HCT116 (cell line): ENCODE data around the gene XKRX. TPM values are rescaled to one million over a fixed set of nuclear protein-coding genes. Genes with fewer than 3 reads are reported as not detected.

Experiments used
- ATAC-seq: fragments of 200-7000 bp; cut with Tn5 transposase; 2 replicates; pipeline ENCODE4 v1.9.1; 2020; ENCODE audit warnings: mild to moderate bottlenecking, moderate library complexity
- BruUV-seq: library from RNA; stranded (reverse); fragments of 400-500 nt; replicated peaks from 2 replicates; lab custom pipeline; 2021; lab: Mats Ljungman, UMichigan
- CTCF ChIA-PET: fragments of 300-600 bp; sonication (Branson Sonifier 250); formaldehyde crosslinking; loops from one replicate; lab custom pipeline; 2021; ENCODE audit warnings: antibody characterized with exemption; lab: Charles Lee
- POLR2A ChIA-PET: fragments of 300-600, 350-600 bp; sonication (Branson Sonifier 250); formaldehyde crosslinking; loops from one replicate; lab custom pipeline; 2021; ENCODE audit warnings: antibody characterized with exemption; lab: Charles Lee
- RAD21 ChIA-PET, 2 experiments: fragments of 300-600 bp; sonication (Branson Sonifier 250); formaldehyde crosslinking; loops; one replicate each; lab custom pipeline; 2023; ENCODE audit warnings: low total read pairs in 2 of 2; ENCODE audit not compliant: uncharacterized antibody in 2 of 2, unreplicated experiment in 2 of 2, low non-redundant PET in 1 of 2; lab: Charles Lee
- DNase-seq: peaks from one replicate; pipeline ENCODE4 v3.0.0-alpha.2; 2010; ENCODE audit warnings: low read depth, low spot score
- H2AFZ ChIP-seq: fragments of 200-600 bp; shearing (Covaris generic), sonication (generic); 2 replicates; pipeline ENCODE4 v1.6.1; 2017; ENCODE audit warnings: low read depth, mixed run types, mixed read lengths, antibody characterized with exemption, low read length; ENCODE audit not compliant: poor library complexity, severe bottlenecking
- H3K27ac ChIP-seq: 2 replicates; pipeline ENCODE4 v1.5.1; 2012; ENCODE audit warnings: low read depth, low read length
- H3K27me3 ChIP-seq: fragments of 200-600 bp; sonication (generic); 2 replicates; pipeline ENCODE4 v1.6.1; 2016; ENCODE audit warnings: mixed run types, low read length, mixed read lengths; ENCODE audit not compliant: insufficient read depth
- H3K36me3 ChIP-seq, 2 experiments: fragments of 200-500 bp in 1 of 2; fragments of 200-600 bp in 1 of 2; sonication (Bioruptor generic) in 1 of 2; sonication (generic) in 1 of 2; 2 replicates each; pipeline versions ENCODE4 v1.5.1 to v1.6.1; 2014 to 2016; ENCODE audit warnings: low read length in 2 of 2, inconsistent platforms in 1 of 2, mixed read lengths in 1 of 2, mixed run types in 1 of 2; ENCODE audit not compliant: insufficient read depth in 2 of 2, control insufficient read depth in 1 of 2
- H3K4me1 ChIP-seq, 2 experiments: fragments of 200-600 bp in 1 of 2; sonication (generic) in 1 of 2; 2 replicates each; pipeline versions ENCODE4 v1.5.1 to v1.6.1; 2012 to 2017; ENCODE audit warnings: low read length in 2 of 2, inconsistent platforms in 1 of 2, mild to moderate bottlenecking in 1 of 2, mixed read lengths in 1 of 2, mixed run types in 1 of 2, moderate library complexity in 1 of 2; ENCODE audit not compliant: insufficient read depth in 2 of 2, control insufficient read depth in 1 of 2
- H3K4me2 ChIP-seq: fragments of 200-600 bp; sonication (generic); 2 replicates; pipeline ENCODE4 v1.6.1; 2017; ENCODE audit warnings: mixed run types, low read length, mixed read lengths
- H3K4me3 ChIP-seq, 2 experiments: fragments of 200-600 bp in 1 of 2; sonication (generic) in 1 of 2; replicated peaks in 1 of 2; 2 replicates each; pipeline ENCODE4 v1.5.1; 2011 to 2016; ENCODE audit warnings: low read length in 2 of 2, control low read depth in 1 of 2, low read depth in 1 of 2, mild to moderate bottlenecking in 1 of 2, mixed read lengths in 1 of 2, mixed run types in 1 of 2
- H3K79me2 ChIP-seq: fragments of 200-600 bp; sonication (generic); 2 replicates; pipeline ENCODE4 v1.6.1; 2017; ENCODE audit warnings: mild to moderate bottlenecking, mixed run types, low read length, moderate library complexity, mixed read lengths; ENCODE audit not compliant: insufficient read depth
- H3K9ac ChIP-seq: fragments of 200-600 bp; sonication (generic); 2 replicates; pipeline ENCODE4 v1.6.1; 2016; ENCODE audit warnings: low read length, mixed read lengths
- H3K9me2 ChIP-seq: fragments of 200-600 bp; sonication (generic), shearing (Covaris generic); 2 replicates; pipeline ENCODE4 v1.6.1; 2017; ENCODE audit warnings: mixed run types, mild to moderate bottlenecking, moderate library complexity; ENCODE audit not compliant: insufficient read depth
- H3K9me3 ChIP-seq, 2 experiments: fragments of 200-500 bp in 1 of 2; fragments of 200-600 bp in 1 of 2; sonication (Bioruptor generic) in 1 of 2; sonication (generic) in 1 of 2; 2 replicates each; pipeline ENCODE4 v1.6.1; 2014 to 2017; ENCODE audit warnings: low read length in 2 of 2, mixed read lengths in 2 of 2, inconsistent platforms in 1 of 2, low read depth in 1 of 2, mild to moderate bottlenecking in 1 of 2, mixed run types in 1 of 2, moderate library complexity in 1 of 2; ENCODE audit not compliant: control insufficient read depth in 1 of 2, insufficient read depth in 1 of 2
- H4K20me1 ChIP-seq: fragments of 200-600 bp; sonication (generic), shearing (Covaris generic); 2 replicates; pipeline ENCODE4 v1.6.1; 2017; ENCODE audit warnings: mixed run types, mild to moderate bottlenecking, moderate library complexity; ENCODE audit not compliant: insufficient read depth
- CBX3 ChIP-seq: IDR thresholded peaks from 2 replicates; pipeline ENCODE4 v1.6.1; 2012; ENCODE audit warnings: low read depth
- CTCF ChIP-seq, 3 experiments: fragments of 200-600 bp in 1 of 3; sonication (generic) in 1 of 3; IDR thresholded peaks in 2 of 3; conservative IDR thresholded peaks in 1 of 3; 2 replicates each; pipeline ENCODE4 v1.5.1; 2012 to 2017; ENCODE audit warnings: low read depth in 2 of 3, low read length in 2 of 3, antibody characterized with exemption in 1 of 3, borderline replicate concordance in 1 of 3, control low read depth in 1 of 3, mild to moderate bottlenecking in 1 of 3, mixed read lengths in 1 of 3, mixed run types in 1 of 3, moderate library complexity in 1 of 3; ENCODE audit not compliant: insufficient read depth in 1 of 3
- EGR1 ChIP-seq: IDR thresholded peaks from 2 replicates; pipeline ENCODE4 v1.6.1; 2012; ENCODE audit warnings: low read depth
- POLR2A ChIP-seq: IDR thresholded peaks from 2 replicates; pipeline ENCODE4 v1.7.0; 2011; ENCODE audit warnings: borderline replicate concordance; ENCODE audit not compliant: insufficient read depth, insufficient read length; ENCODE audit errors: extremely low read depth
- SIN3A ChIP-seq: IDR thresholded peaks from 2 replicates; pipeline ENCODE4 v1.6.1; 2012; ENCODE audit warnings: low read depth
- TCF7L2 ChIP-seq: IDR thresholded peaks from 2 replicates; pipeline ENCODE4 v1.7.0; 2011; ENCODE audit warnings: borderline replicate concordance, inconsistent platforms; ENCODE audit not compliant: insufficient read depth, insufficient read length; ENCODE audit errors: extremely low read depth
- YY1 ChIP-seq: IDR thresholded peaks from 2 replicates; pipeline ENCODE4 v1.6.1; 2011; ENCODE audit warnings: low read length, low read depth, moderate library complexity, mild to moderate bottlenecking; ENCODE audit not compliant: insufficient replicate concordance; ENCODE audit errors: extremely low read depth
- ZBTB33 ChIP-seq: IDR thresholded peaks from 2 replicates; pipeline ENCODE4 v1.6.1; 2011; ENCODE audit warnings: mild to moderate bottlenecking, low read length, moderate library complexity; ENCODE audit not compliant: insufficient replicate concordance; ENCODE audit errors: extremely low read depth
- intact Hi-C: fragments of 100-400 bp; cut with micrococcal nuclease; formaldehyde crosslinking; loops from 2 replicates; pipeline ENCODE4 v1.10.0; 2022
- total RNA-seq: library from RNA; stranded (reverse); gene quantifications from one replicate; pipeline ENCODE4 v1.2.1, GENCODE V29; 2021; ENCODE audit not compliant: unreplicated experiment

XKRX gene
- total RNA-seq, 1 experiment from 2014 or later = 0.47 TPM

GRCh38 chrX:100871594-100872560, 56.8 kb downstream of the XKRX start:
- TF ChIP-seq SIN3A = no peak
- no peak for TF ChIP-seq TCF7L2
- no peak for TF ChIP-seq CTCF (IDR thresholded peaks at IDR 0.05 in 2 of 3, conservative IDR thresholded peaks at IDR 0.05 in 1 of 3; ENCODE audit: borderline replicate concordance in 1 of 3, insufficient read depth in 1 of 3, low read depth in 2 of 3, low read length in 2 of 3)
- POLR2A ChIA-PET = no interaction called here
- H4K20me1 ChIP-seq = no peaks in the 10 kb centered on the region
- CTCF ChIA-PET = no interaction called here
- no peak overlapping the region for H3K9ac ChIP-seq
- no TSS peak for BruUV-seq
- ATAC-seq (no peak), DNase-seq (no peak)
- no peak overlapping the region for H3K4me2 ChIP-seq
- intact Hi-C loops = no loop called here
- H3K9me3 ChIP-seq = no peaks in the 10 kb centered on the region
- H3K79me2 ChIP-seq = no peaks in the 10 kb centered on the region
- H3K9me2 ChIP-seq = no peaks in the 10 kb centered on the region
- H2AFZ ChIP-seq = no peak overlapping the region
- no peaks in the 10 kb centered on the region for H3K36me3 ChIP-seq
- no peak overlapping the region for H3K4me3 ChIP-seq
- RAD21 ChIA-PET = no interaction called here
- H3K4me1 ChIP-seq = no peaks in the 10 kb centered on the region
- no peak overlapping the region for H3K27ac ChIP-seq
- no peaks in the 10 kb centered on the region for H3K27me3 ChIP-seq

GRCh38 chrX:100870527-100870926, 58.2 kb downstream of the XKRX start:
- Histone ChIP-seq H3K9me3 (no peaks in the 10 kb centered on the region), H3K27ac (no peak overlapping the region), H3K4me2 (no peak overlapping the region), H3K4me1 (no peaks in the 10 kb centered on the region), H3K36me3 (no peaks in the 10 kb centered on the region), H4K20me1 (no peaks in the 10 kb centered on the region), H3K9ac (no peak overlapping the region), H3K4me3 (no peak overlapping the region), H3K79me2 (no peaks in the 10 kb centered on the region), H2AFZ (no peak overlapping the region), H3K9me2 (no peaks in the 10 kb centered on the region), H3K27me3 (no peaks in the 10 kb centered on the region)
- intact Hi-C loops = no loop called here
- TF ChIP-seq EGR1 = no peak
- TF ChIP-seq TCF7L2 = no peak
- no peak for TF ChIP-seq POLR2A
- no peak for TF ChIP-seq YY1
- TF ChIP-seq CBX3 = no peak
- TF ChIP-seq ZBTB33 = no peak
- TF ChIP-seq CTCF (IDR thresholded peaks at IDR 0.05 in 2 of 3, conservative IDR thresholded peaks at IDR 0.05 in 1 of 3; ENCODE audit: borderline replicate concordance in 1 of 3, insufficient read depth in 1 of 3, low read depth in 2 of 3, low read length in 2 of 3) = no peak
- RAD21 ChIA-PET = no interaction called here
- CTCF ChIA-PET = no interaction called here
- DNase-seq (no peak), ATAC-seq (no peak)
- no TSS peak for BruUV-seq
- POLR2A ChIA-PET = no interaction called here
